Measurements from ENCODE around the gene DMAP1. TPM values are rescaled to one million over a fixed set of nuclear protein-coding genes. Genes with fewer than 3 reads are reported as not detected.

Gene DMAP1
- polyA plus RNA-seq, 4 donors, result 34.7 to 80.8 (median 58.0) TPM

DNA sequence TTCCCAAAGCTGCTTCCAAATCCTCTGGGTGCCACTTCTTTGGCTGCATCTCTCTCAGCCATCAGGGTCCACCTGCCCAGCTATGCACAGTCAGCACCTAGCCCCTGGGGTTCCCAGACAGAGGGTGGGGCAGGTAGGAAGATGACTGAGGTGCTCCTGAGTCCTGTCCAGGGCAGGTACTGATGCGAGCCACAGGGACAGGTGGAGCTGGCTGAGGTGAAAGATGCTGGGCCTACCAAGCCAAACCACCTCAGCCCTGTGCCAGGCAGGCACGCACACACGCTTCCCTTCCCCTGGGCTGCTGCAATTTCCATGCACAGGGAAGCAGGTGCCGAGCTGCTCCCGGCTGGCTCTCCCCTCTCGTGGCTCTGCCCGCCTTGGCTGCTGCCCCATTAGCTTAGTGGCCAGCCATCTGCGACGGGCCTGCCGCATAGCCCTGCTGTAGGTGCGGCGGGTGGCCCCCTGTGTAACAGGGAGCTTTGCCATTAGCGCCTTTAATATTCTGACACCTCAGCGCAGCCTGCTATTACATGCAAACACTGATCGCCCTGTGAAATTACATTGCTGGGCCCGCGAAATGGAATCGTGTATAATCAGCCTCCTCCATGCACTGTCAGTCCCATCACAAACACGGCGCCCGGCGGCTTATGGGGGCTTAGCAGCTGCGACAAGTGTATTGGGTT is 38.9 kb downstream of the DMAP1 start:
- 90 to 96% (median 91%) methylated on average over 23 of the region's 23 CpGs for WGBS, 3 donors
- Histone ChIP-seq H3K36me3 (ENCODE audit: control insufficient read depth in 3 of 3, insufficient read depth in 2 of 3, low read depth in 1 of 3, low read length in 3 of 3) (peaks cover 0 to 60% (median 0%) of the 10 kb centered on the region in 3 donors), H3K4me1 (ENCODE audit: control insufficient read depth in 3 of 3, insufficient read depth in 2 of 3, low read depth in 1 of 3, low read length in 2 of 3) (peaks cover 0 to 8% (median 0%) of the 10 kb centered on the region in 3 donors), H3K4me3 (ENCODE audit: low read depth in 1 of 3, low read length in 3 of 3) (no peak overlapping the region), H3K27me3 (ENCODE audit: control insufficient read depth in 3 of 3, insufficient read depth in 3 of 3, low read length in 3 of 3) (no peaks in the 10 kb centered on the region), H3K27ac (ENCODE audit: low read depth in 1 of 3, low read length in 2 of 3) (no peak overlapping the region), H3K9me3 (ENCODE audit: control insufficient read depth in 2 of 2, insufficient read depth in 1 of 2, low read depth in 1 of 2, low read length in 1 of 2) (no peaks in the 10 kb centered on the region)
- no peak for DNase-seq
- no peak for FAIRE-seq

DNA sequence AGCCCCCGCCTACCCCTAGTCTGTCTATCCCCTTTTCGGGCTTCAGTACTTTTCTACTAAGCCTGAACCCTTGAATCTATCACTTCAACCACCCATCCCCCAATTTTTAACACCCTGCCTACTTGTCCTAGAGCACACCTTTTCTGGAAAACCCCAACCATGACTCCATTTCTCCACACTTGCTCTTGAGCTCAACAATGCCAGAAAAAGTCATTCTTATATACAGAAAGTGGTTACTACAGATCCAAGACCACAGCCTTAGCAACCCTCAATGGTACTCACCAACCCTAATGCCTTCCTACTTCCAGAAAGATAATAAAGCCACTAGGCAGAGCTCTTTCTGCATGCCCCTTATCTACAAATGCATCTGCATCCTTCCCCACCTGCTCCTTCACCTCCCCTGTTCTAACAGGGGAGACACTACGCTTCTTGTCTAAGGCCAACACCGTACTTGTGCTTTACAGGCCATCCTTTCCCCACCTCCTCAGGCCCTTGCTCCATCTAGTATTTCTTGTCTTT is 41.2 kb downstream of the DMAP1 start:
- Histone ChIP-seq H3K9me3 (ENCODE audit: control insufficient read depth in 2 of 2, insufficient read depth in 1 of 2, low read depth in 1 of 2, low read length in 1 of 2) (no peaks in the 10 kb centered on the region), H3K27me3 (ENCODE audit: control insufficient read depth in 3 of 3, insufficient read depth in 3 of 3, low read length in 3 of 3) (no peaks in the 10 kb centered on the region), H3K36me3 (ENCODE audit: control insufficient read depth in 3 of 3, insufficient read depth in 2 of 3, low read depth in 1 of 3, low read length in 3 of 3) (peaks cover 0 to 55% (median 0%) of the 10 kb centered on the region in 3 donors), H3K27ac (ENCODE audit: low read depth in 1 of 3, low read length in 2 of 3) (no peak overlapping the region), H3K4me1 (ENCODE audit: control insufficient read depth in 3 of 3, insufficient read depth in 2 of 3, low read depth in 1 of 3, low read length in 2 of 3) (peaks cover 0 to 8% (median 0%) of the 10 kb centered on the region in 3 donors), H3K4me3 (ENCODE audit: low read depth in 1 of 3, low read length in 3 of 3) (no peak overlapping the region)
- 91 to 98% (median 91%) methylated on average over 4 of the region's 4 CpGs for WGBS, 3 donors
- DNase-seq (no peak), FAIRE-seq (no peak)

DNA sequence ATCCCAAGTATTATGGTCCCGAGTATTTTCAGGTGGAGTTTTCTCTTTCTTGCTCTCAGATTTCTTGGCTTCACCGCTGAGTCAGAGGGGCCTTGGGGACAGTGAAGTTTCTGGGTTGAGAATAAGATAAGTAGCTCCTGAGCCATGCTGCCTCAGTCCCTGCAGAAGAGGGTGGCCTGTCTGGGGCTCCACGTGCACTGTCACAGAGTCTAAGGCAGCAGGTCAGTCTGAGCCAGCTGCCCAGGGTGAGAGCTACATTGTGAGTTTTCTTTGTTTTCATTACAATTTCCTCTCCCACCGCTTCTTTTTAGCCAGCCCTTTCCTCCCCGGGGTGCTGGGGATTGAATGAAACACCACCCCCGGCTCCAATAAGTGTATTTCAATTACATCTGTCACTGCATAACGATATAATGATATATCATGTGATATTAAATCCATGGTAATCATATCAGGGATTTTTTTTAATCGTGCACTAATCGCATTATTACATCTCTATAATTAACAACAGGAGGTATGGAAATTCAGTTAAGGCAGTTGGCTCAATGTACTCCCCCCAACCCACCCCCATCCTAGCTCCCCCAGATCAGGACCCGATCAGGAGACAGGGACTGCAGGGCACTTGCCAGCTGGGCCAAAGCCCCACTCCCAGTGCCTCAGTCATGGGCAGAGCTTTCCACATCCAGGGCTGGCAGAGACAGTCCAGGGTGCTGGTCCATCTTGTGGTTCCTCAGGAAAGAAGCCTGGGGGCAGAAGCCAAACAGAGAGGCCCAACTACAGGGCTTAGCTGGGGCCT is 43.7 kb downstream of the DMAP1 start:
- Histone ChIP-seq H3K9me3 (ENCODE audit: control insufficient read depth in 2 of 2, insufficient read depth in 1 of 2, low read depth in 1 of 2, low read length in 1 of 2) (no peaks in the 10 kb centered on the region), H3K4me1 (ENCODE audit: control insufficient read depth in 3 of 3, insufficient read depth in 2 of 3, low read depth in 1 of 3, low read length in 2 of 3) (peaks cover 0 to 14% (median 6%) of the 10 kb centered on the region in 3 donors)
- FAIRE-seq, result no peak

DNA sequence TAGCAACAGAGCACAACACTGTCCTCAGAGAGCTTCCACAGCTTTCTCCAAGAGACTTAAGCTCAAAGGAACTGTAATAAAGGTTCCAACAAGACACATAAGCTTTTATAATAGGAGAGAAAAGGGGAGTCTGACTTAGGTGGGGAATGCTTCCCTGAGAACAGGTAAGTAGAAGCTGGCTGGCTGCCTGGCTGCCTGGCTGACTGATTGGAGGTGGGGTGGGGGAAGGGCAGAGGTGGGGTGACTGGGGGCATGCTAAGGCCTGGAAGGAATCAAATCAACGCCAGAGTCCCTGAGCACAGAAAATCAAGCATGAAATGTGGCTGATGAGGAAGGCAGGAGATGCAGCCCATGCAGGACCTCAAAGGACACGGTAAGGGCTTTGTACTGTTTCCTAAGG is 45.8 kb downstream of the DMAP1 start:
- WGBS, 3 donors, result 69 to 86% (median 85%) methylated on average over 2 of the region's 2 CpGs
- no peak for FAIRE-seq
- DNase-seq, result no peak

More for the DNA sequence above, 43.7 kb downstream of the DMAP1 start:
- H3K27ac ChIP-seq (ENCODE audit: low read depth in 1 of 3, low read length in 2 of 3), result no peak overlapping the region
- no peak for DNase-seq
- no peak overlapping the region for H3K4me3 ChIP-seq (ENCODE audit: low read depth in 1 of 3, low read length in 3 of 3)
- peaks cover 0 to 43% (median 0%) of the 10 kb centered on the region in 3 donors for H3K36me3 ChIP-seq (ENCODE audit: control insufficient read depth in 3 of 3, insufficient read depth in 2 of 3, low read depth in 1 of 3, low read length in 3 of 3)
- 87 to 93% (median 88%) methylated on average over 10 of the region's 10 CpGs for WGBS, 3 donors
- no peaks in the 10 kb centered on the region for H3K27me3 ChIP-seq (ENCODE audit: control insufficient read depth in 3 of 3, insufficient read depth in 3 of 3, low read length in 3 of 3)

DNA sequence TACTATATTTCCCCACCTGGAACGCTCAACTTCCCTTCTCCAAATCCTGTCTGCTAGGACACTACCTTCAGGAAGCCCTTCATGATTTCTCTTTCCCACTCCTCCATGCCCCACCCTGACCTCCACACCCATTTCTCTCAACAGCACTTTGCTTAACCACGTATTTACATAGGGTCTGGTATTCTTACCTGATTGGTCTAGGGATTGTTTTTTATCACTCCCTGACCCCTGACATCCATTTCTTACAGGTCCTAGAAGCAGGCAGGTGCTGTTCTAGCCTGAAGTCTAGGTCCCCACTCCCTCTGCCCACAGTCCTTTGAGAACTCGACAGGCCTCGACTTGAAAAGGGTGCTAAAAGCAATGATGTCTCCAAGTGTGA is 47.5 kb downstream of the DMAP1 start:
- 62 to 70% (median 63%) methylated on average over 4 of the region's 4 CpGs for WGBS, 3 donors
- H3K36me3 ChIP-seq (ENCODE audit: control insufficient read depth in 3 of 3, insufficient read depth in 2 of 3, low read depth in 1 of 3, low read length in 3 of 3), result peaks cover 0 to 47% (median 0%) of the 10 kb centered on the region in 3 donors
- peaks cover 0 to 32% (median 6%) of the 10 kb centered on the region in 3 donors for H3K4me1 ChIP-seq (ENCODE audit: control insufficient read depth in 3 of 3, insufficient read depth in 2 of 3, low read depth in 1 of 3, low read length in 2 of 3)
- FAIRE-seq, result no peak
- peak in 1 of 2 donors; percentile 58 for DNase-seq
- no peak overlapping the region for H3K27ac ChIP-seq (ENCODE audit: low read depth in 1 of 3, low read length in 2 of 3)
- no peaks in the 10 kb centered on the region for H3K9me3 ChIP-seq (ENCODE audit: control insufficient read depth in 2 of 2, insufficient read depth in 1 of 2, low read depth in 1 of 2, low read length in 1 of 2)
- H3K27me3 ChIP-seq (ENCODE audit: control insufficient read depth in 3 of 3, insufficient read depth in 3 of 3, low read length in 3 of 3), result no peaks in the 10 kb centered on the region
- H3K4me3 ChIP-seq (ENCODE audit: low read depth in 1 of 3, low read length in 3 of 3), result no peak overlapping the region

More for the DNA sequence above, 45.8 kb downstream of the DMAP1 start:
- H3K9me3 ChIP-seq (ENCODE audit: control insufficient read depth in 2 of 2, insufficient read depth in 1 of 2, low read depth in 1 of 2, low read length in 1 of 2), result no peaks in the 10 kb centered on the region
- H3K36me3 ChIP-seq (ENCODE audit: control insufficient read depth in 3 of 3, insufficient read depth in 2 of 3, low read depth in 1 of 3, low read length in 3 of 3), result peaks cover 0 to 44% (median 0%) of the 10 kb centered on the region in 3 donors
- H3K4me1 ChIP-seq (ENCODE audit: control insufficient read depth in 3 of 3, insufficient read depth in 2 of 3, low read depth in 1 of 3, low read length in 2 of 3), result peaks cover 0 to 23% (median 6%) of the 10 kb centered on the region in 3 donors
- H3K27me3 ChIP-seq (ENCODE audit: control insufficient read depth in 3 of 3, insufficient read depth in 3 of 3, low read length in 3 of 3), result no peaks in the 10 kb centered on the region
- H3K27ac ChIP-seq (ENCODE audit: low read depth in 1 of 3, low read length in 2 of 3), result no peak overlapping the region
- no peak overlapping the region for H3K4me3 ChIP-seq (ENCODE audit: low read depth in 1 of 3, low read length in 3 of 3)

DNA sequence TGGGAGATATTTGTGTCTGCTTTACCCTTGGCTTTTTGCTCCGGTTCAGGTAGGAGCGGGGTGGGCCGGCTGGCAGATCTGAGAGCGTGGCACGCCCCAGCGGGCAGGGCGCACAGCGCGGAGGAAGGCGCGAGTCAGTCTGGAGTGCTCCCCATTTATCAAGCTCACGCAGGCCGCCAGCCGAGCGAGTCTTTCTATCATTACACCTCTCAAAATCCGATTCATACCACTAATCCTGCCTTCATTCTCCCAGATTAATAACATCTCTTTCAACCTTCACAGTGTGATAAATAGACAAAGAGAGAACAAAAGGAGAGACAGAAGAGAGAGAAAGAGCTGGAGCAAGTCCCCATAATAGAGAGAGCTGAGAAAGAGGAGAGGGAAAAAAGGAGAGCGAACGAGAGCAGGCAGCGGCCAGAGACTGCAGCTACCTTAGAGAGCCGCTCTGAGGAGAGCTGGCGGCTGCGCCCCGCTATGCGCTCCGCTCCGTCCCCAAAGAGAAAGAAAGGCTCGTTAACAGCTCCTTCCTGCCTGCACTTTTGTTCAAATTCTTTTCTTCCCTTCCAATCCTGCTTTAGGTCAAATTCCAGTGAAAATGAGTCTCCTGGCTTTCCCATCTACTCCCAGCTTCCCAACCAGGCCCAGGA is 48.0 kb downstream of the DMAP1 start:
- H3K27me3 ChIP-seq (ENCODE audit: control insufficient read depth in 3 of 3, insufficient read depth in 3 of 3, low read length in 3 of 3), result no peaks in the 10 kb centered on the region
- peaks cover 0 to 42% (median 0%) of the 10 kb centered on the region in 3 donors for H3K36me3 ChIP-seq (ENCODE audit: control insufficient read depth in 3 of 3, insufficient read depth in 2 of 3, low read depth in 1 of 3, low read length in 3 of 3)
- peak overlapping the region in 1 of 3 donors; percentile 10 for H3K27ac ChIP-seq (ENCODE audit: low read depth in 1 of 3, low read length in 2 of 3)
- H3K4me1 ChIP-seq (ENCODE audit: control insufficient read depth in 3 of 3, insufficient read depth in 2 of 3, low read depth in 1 of 3, low read length in 2 of 3), result peaks cover 0 to 38% (median 6%) of the 10 kb centered on the region in 3 donors
- H3K9me3 ChIP-seq (ENCODE audit: control insufficient read depth in 2 of 2, insufficient read depth in 1 of 2, low read depth in 1 of 2, low read length in 1 of 2), result no peaks in the 10 kb centered on the region
- no peak overlapping the region for H3K4me3 ChIP-seq (ENCODE audit: low read depth in 1 of 3, low read length in 3 of 3)
- FAIRE-seq (no peak), DNase-seq (no peak)
- 93 to 94% (median 93%) methylated on average over 26 to 27 of the region's 27 CpGs for WGBS, 3 donors

DNA sequence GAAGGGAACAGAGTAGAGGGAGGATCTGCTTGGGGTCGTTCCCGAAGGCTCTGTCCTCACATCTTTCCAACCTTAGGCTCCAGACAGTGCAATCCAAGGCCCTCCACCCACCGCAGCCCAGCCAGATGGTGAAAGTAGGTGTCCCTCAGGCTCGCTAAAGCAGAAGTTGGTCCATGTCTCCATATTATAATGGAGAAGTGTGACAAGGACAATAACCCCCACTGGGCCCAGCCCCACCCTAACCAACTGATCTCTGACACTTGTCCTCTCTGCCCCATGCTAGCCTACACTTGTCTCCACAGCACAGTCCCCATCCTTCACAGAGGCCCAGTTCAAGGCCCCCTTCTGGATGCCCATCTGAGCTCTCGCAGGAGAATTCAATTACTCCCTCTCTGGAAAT is 48.7 kb downstream of the DMAP1 start:
- Histone ChIP-seq H3K27me3 (ENCODE audit: control insufficient read depth in 3 of 3, insufficient read depth in 3 of 3, low read length in 3 of 3) (no peaks in the 10 kb centered on the region), H3K4me1 (ENCODE audit: control insufficient read depth in 3 of 3, insufficient read depth in 2 of 3, low read depth in 1 of 3, low read length in 2 of 3) (peaks cover 0 to 44% (median 10%) of the 10 kb centered on the region in 3 donors), H3K4me3 (ENCODE audit: low read depth in 1 of 3, low read length in 3 of 3) (no peak overlapping the region), H3K36me3 (ENCODE audit: control insufficient read depth in 3 of 3, insufficient read depth in 2 of 3, low read depth in 1 of 3, low read length in 3 of 3) (peaks cover 0 to 36% (median 0%) of the 10 kb centered on the region in 3 donors), H3K27ac (ENCODE audit: low read depth in 1 of 3, low read length in 2 of 3) (peak overlapping the region in 1 of 3 donors; percentile 10), H3K9me3 (ENCODE audit: control insufficient read depth in 2 of 2, insufficient read depth in 1 of 2, low read depth in 1 of 2, low read length in 1 of 2) (no peaks in the 10 kb centered on the region)
- 85 to 94% (median 87%) methylated on average over 5 of the region's 5 CpGs for WGBS, 3 donors
- no peak for FAIRE-seq
- DNase-seq, result no peak

DNA sequence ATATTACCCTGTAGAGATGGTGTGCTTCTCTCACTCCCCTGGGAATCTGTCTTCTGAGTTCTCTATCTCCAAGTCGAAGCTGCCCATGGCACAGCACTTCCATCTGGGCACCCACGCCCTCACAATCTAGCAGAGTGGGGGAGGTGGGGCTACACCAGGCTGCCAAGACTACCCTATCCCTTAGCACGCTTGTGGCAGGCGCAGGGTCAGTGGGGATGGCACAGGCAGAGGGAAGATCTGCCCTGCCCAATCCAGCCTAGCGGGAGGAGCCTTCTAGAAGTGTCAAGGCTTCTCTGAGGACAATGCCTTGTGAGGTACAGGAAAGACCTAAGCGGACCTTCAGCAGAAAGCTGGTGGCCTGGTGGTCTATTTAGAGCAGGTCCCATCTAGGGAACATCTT is 49.1 kb downstream of the DMAP1 start:
- Histone ChIP-seq H3K36me3 (ENCODE audit: control insufficient read depth in 3 of 3, insufficient read depth in 2 of 3, low read depth in 1 of 3, low read length in 3 of 3) (peaks cover 0 to 32% (median 0%) of the 10 kb centered on the region in 3 donors), H3K4me1 (ENCODE audit: control insufficient read depth in 3 of 3, insufficient read depth in 2 of 3, low read depth in 1 of 3, low read length in 2 of 3) (peaks cover 0 to 48% (median 10%) of the 10 kb centered on the region in 3 donors), H3K9me3 (ENCODE audit: control insufficient read depth in 2 of 2, insufficient read depth in 1 of 2, low read depth in 1 of 2, low read length in 1 of 2) (no peaks in the 10 kb centered on the region), H3K4me3 (ENCODE audit: low read depth in 1 of 3, low read length in 3 of 3) (no peak overlapping the region), H3K27me3 (ENCODE audit: control insufficient read depth in 3 of 3, insufficient read depth in 3 of 3, low read length in 3 of 3) (no peaks in the 10 kb centered on the region), H3K27ac (ENCODE audit: low read depth in 1 of 3, low read length in 2 of 3) (no peak overlapping the region)
- no peak for DNase-seq
- 78 to 90% (median 79%) methylated on average over 6 of the region's 6 CpGs for WGBS, 3 donors
- FAIRE-seq, result no peak
